Stimulated activated CD8-positive, alpha-beta memory T cell treated with anti-CD3 and anti-CD28 coated beads, Interleukin-12 subunit alpha, Interleukin-12 subunit beta, amount 100 ng/mL, for 4 hours (primary cell): ENCODE data around the gene SMAD2.
"Not testable (repeated sequence)": the region's sequence is repeated elsewhere in the genome, so short reads cannot be mapped to it uniquely, and the experiment has no call there.

Experiments
- DNase-seq: peaks from one replicate; pipeline ENCODE4 v3.0.0-alpha.2; 2020; ENCODE audit warnings: low read depth

SMAD2 gene

GRCh38 chr18:47793609-47794008, 136.8 kb downstream of the SMAD2 start:
- DNase-seq, result no peak

GRCh38 chr18:47791461-47791985, 138.9 kb downstream of the SMAD2 start:
- no peak for DNase-seq

GRCh38 chr18:47790036-47790435, 140.4 kb downstream of the SMAD2 start:
- DNase-seq, result no peak

- no peak for DNase-seq
Measured at GRCh38 chr18:47788621-47789020, 141.8 kb downstream of the SMAD2 start.

- DNase-seq, result no peak
Measured at GRCh38 chr18:47781561-47781960, 148.9 kb downstream of the SMAD2 start.

- DNase-seq, result no peak
Measured at GRCh38 chr18:47780011-47780725, 150.3 kb downstream of the SMAD2 start.

- DNase-seq, result no peak
Measured at GRCh38 chr18:47779381-47779780, 151.1 kb downstream of the SMAD2 start.

GRCh38 chr18:47777626-47778025, 152.8 kb downstream of the SMAD2 start:
- no peak for DNase-seq

- DNase-seq, result no peak
Measured at GRCh38 chr18:47775961-47776360, 154.5 kb downstream of the SMAD2 start.

- DNase-seq, result no peak
Measured at GRCh38 chr18:47773931-47774330, 156.5 kb downstream of the SMAD2 start.

- DNase-seq, result no peak
Measured at GRCh38 chr18:47772374-47773248, 157.8 kb downstream of the SMAD2 start.

- DNase-seq, result no peak
Measured at GRCh38 chr18:47771922-47772321, 158.5 kb downstream of the SMAD2 start.

GRCh38 chr18:47767699-47768098, 162.8 kb downstream of the SMAD2 start:
- DNase-seq, result no peak

- DNase-seq, result not testable (repeated sequence)
Measured at GRCh38 chr18:47767198-47767597, 163.3 kb downstream of the SMAD2 start.
